HG02938 (cell line): ENCODE measurements around the gene CASKIN1.
"Not testable (repeated sequence)": the region's sequence is repeated elsewhere in the genome, so short reads cannot be mapped to it uniquely, and the experiment has no call there.

ENCODE experiments used
- ATAC-seq: cut with Tn5 transposase; IDR thresholded peaks from one replicate; pipeline ENCODE4 v1.9.1; 2021; ENCODE audit warnings: mild to moderate bottlenecking, moderate library complexity; ENCODE audit not compliant: unreplicated experiment

Gene CASKIN1, protein sequence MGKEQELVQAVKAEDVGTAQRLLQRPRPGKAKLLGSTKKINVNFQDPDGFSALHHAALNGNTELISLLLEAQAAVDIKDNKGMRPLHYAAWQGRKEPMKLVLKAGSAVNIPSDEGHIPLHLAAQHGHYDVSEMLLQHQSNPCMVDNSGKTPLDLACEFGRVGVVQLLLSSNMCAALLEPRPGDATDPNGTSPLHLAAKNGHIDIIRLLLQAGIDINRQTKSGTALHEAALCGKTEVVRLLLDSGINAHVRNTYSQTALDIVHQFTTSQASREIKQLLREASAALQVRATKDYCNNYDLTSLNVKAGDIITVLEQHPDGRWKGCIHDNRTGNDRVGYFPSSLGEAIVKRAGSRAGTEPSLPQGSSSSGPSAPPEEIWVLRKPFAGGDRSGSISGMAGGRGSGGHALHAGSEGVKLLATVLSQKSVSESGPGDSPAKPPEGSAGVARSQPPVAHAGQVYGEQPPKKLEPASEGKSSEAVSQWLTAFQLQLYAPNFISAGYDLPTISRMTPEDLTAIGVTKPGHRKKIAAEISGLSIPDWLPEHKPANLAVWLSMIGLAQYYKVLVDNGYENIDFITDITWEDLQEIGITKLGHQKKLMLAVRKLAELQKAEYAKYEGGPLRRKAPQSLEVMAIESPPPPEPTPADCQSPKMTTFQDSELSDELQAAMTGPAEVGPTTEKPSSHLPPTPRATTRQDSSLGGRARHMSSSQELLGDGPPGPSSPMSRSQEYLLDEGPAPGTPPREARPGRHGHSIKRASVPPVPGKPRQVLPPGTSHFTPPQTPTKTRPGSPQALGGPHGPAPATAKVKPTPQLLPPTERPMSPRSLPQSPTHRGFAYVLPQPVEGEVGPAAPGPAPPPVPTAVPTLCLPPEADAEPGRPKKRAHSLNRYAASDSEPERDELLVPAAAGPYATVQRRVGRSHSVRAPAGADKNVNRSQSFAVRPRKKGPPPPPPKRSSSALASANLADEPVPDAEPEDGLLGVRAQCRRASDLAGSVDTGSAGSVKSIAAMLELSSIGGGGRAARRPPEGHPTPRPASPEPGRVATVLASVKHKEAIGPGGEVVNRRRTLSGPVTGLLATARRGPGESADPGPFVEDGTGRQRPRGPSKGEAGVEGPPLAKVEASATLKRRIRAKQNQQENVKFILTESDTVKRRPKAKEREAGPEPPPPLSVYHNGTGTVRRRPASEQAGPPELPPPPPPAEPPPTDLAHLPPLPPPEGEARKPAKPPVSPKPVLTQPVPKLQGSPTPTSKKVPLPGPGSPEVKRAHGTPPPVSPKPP (N-terminal part only)

DNA sequence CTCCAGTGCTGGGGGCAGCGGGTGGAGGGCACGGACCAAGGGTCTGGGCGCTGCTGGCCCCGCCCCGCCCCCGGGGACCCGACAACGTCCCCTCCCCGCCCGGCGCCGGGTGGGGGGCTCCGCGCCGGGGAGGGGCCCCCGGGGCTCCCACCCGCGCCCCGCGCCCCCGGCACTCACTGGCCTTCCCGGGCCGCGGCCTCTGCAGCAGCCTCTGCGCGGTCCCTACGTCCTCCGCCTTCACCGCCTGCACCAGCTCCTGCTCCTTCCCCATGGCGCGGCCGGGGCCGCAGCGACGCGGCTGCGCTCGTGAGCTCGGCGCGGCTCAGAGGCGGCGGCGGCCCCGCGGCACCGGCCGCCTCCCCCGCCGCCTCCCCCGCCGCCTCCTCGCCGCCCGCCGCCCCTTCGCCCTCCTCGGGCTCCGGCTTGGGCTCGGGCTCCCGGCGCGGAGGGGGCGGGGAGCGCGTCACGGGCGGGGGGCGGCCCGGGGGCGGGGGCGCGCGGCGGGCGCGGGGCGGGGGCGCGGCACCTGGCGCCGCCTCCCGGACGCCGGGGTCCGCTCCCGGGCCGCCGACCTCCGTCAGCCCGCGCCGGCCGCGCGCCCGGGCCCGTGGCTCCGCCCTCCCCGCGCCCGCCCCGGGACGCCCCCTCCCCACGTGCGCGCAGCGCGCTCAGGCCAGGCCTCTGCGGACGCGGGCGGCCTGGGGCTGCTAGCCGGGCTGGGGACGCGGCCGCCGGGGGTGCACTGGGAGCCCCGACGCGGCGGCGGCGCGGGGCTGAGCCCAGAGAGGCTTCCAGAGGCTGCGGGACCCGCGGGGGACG lies at the start of gene CASKIN1:
TSS of gene CASKIN1 (minus strand) at position 444 of the 819 bp plus-strand sequence. CDS start at position 271, 173 bp downstream.
- no peak for ATAC-seq

DNA sequence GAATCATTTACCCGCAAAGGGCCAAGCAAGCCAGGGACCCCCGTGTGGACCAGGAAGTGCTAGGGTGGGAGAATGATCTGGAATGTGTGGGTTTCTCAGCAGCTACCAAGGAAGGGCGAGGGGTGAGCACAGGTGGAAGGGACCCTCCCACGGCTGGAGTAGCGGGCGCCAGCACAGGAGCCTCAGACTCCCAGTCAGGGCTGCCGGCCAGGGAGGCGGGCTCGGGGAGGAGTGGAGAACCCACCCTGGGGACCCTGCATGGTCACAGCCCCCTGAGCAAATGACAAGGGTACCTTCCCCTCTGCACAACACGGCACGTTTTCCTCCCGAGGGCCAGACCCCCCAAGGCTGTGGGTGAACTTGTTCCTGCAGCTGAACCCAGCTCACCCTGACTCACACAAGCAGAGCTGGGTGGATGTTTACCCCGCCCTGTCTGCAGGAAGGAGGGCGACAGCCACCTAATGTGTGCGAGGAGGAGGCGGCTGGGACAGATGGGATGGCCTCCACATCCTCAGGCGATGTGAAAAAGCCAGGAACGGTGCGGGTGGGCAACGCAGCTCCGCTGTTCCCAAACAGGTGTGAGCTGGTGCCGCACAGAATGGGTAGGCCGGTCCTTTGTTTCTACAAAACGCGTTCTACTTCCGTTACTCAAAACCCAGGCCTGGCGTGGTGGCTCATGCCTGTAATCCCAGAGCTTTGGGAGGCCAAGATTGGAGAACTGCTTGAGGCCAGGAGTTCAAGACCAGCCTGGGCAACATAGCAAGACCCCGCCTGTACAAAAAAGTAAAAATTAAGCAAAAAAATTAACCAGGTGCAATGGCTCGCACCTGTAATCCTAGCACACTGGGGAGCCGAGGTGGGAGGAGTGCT lies 48.8 kb upstream of the CASKIN1 start:
- no peak for ATAC-seq

DNA sequence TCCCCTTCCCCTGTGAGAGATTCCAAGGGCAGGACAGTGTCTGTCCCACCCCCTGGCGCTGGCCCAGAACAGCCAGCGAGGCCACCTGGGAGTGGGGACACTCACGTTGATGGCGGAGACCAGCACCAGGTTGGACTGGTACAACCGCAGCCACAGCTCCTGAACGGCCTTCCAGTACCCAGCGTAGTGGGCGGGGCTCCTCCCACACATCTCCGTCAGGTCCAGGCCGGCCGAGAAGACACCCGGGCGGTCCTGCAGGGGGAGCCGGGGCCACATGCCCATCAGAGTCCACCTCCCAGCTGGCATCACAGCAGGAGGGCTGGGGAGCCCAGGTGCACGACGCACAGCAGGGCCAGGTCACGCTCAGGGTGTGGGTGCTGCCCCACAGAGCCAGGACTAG lies 47.9 kb upstream of the CASKIN1 start:
- ATAC-seq: no peak

DNA sequence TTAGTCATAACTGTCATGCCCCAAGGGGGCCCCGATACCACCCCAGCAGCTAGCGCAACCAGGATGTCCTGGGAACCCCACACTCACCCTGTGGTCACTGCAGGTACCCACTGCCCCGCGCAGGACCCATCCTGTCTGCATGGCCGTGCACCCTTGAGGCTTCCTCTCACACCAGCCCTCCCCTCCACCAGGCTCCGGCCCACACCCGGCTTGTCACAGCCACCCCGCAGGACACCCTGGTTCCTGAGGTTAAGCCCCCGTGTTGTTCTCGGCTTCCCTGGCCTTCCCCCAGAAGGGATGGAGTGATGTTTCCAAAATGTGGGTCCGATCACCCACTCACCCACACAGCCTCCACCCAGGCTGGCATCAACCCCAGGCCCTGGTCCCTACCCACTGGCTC lies 47.4 kb upstream of the CASKIN1 start:
- ATAC-seq: no peak

DNA sequence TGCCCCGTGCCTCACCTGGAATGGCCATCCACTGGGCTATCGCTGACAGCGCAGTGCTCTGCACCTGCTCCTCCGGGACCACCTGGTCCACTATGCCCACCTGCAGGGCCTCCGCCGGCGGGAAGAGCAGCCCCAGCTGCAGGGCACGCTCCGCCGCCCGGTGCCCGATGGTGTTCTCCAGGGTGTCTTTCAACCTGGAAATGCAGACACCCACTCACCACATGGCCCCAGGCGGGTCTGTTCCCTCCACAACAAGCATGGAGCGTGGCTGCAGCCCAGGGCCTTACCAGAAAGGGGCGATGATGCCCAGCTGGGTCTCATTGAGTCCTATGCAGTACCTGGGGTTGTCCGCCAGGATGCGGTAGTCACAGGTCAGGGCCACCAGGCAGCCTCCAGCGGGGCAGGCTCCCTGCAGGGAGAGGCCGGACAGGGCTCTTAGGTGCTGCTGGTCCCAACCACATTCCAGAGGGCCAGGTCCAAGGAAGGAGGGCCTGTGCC lies 46.7 kb upstream of the CASKIN1 start:
- no peak for ATAC-seq

DNA sequence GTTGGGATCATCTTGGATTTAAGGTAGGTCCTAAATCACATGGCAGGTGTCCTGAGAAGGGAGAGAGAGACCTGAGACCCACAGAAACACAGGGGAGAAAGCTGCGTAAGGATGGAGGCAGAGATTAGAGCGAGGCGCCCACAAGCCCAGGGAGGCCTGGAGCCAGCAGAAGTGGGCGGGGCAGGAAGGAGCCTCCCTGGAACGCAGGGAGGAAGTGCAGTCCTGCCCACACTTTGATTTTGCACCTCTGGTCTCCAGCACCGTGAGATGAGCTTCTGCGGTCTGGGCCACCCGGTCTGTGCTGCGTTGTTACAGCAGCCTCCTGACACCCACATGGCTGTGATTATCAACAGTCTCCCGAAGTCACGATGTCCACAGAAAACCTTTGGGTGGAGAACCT lies 46.2 kb upstream of the CASKIN1 start:
- no peak for ATAC-seq

DNA sequence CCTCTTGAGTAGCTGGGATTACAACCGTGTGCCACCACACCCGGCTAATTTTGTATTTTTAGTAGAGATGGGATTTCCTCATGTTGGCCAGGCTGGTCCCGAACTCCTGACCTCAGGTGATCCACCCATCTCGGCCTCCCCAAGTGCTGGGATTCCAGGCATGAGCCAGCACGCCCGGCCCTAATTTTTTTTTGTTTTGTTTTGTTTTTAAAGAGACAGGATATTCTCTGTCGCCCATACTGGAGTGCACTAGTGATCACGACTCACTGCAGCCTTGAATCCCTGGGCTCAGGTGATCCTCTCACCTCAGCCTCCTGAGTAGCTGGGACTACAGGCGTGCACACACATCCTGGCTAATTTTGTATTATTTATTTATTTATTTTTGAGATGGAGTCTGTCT lies 43.9 kb upstream of the CASKIN1 start:
- ATAC-seq: not testable (repeated sequence)

DNA sequence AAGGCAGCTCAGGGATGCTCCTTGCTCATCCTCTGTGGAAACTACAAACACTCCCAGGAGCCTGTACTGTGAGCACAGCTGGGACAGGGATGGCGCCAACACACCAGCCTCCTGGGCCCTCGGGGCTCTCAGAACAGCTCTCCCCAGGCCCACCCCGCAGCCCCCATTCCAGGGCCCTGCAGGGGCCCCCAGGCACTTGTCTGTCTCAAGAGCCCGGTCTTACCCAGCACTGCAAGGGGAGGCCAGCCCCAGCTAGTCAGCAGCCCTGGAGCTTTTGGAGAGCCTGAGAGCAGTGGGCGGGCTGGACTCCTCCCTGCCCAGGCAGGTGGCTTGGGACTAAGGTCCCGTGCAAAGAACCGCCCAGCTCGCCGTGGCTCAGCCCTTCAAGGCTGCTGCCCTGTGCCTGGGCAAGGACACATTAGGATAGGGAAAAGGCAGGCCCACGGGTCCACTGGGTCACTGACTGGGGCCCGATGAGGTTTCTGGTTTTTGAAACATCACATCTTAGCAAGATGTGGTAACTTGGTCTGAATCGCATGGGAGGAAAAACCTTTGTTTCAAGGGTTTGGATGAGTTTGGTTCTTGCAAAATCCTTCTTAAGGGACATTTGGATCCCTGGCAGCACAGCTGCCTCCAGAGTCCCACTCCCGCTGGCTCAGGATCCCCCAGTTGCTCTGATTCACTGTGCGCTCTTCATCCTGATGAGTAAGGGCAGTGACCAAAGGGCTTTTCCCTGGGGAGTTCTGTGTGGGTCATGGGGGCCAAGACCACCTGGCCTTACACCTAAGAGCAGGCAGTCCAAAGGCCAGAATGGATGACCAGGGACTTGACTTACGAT lies 42.7 kb upstream of the CASKIN1 start:
- no peak for ATAC-seq

DNA sequence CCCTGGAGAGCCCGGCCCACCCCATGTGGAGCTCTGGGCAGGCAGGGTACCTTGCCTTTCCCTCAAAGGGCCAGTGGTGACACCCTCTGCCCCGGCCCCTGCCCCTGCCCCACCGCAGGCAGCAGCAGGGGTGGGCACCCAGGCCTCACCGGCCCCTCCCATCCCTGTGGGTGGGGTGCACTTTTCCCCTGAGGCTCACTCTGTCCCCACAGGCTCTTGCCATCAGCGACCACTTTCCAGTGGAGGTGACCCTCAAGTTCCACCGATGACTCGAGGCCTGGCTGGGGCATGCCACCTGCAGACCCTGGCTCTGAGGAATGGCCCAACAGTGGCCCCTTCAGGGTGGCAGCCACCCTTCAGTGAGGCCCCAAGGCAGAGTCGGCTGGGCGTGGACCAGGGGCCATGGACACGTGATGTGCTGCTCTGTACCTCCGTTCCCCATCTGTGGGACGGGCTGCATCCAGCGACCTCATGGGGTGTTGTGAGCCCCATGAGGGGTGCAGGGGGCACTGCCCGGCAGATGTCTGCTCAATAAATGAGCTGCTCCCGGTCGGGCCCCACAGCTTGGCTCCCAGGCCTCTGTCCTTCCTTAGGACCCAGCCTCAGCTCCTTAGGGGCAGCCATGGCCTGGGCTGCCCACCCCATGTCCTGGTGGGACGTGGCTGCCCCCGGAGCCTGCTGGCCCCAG lies 41.9 kb upstream of the CASKIN1 start:
- no peak for ATAC-seq

DNA sequence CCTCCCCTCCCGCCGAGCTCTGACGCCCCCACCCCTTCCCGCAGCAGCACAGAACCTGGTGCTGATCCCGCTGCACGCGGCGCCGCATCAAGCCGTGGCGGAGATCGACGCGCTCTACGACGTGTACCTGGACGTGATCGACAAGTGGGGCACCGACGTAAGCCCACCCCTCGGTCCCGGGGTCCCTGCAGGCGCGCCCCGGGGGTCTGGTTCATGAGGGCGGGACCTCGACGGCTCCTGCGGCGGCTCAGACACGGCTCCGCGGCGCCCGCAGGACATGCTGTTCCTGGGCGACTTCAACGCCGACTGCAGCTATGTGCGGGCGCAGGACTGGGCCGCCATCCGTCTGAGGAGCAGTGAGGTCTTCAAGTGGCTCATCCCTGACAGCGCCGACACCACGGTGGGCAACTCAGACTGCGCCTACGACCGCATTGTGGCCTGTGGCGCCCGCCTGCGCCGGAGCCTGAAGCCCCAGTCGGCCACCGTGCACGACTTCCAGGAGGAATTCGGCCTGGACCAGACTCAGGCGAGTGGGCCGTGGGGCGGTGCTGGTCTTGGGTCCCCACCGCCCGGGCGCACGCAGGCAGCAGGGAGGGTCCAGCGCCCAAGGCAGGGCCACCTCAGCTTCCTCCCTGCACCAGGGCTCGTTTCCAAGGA lies 41.2 kb upstream of the CASKIN1 start:
- no peak for ATAC-seq

DNA sequence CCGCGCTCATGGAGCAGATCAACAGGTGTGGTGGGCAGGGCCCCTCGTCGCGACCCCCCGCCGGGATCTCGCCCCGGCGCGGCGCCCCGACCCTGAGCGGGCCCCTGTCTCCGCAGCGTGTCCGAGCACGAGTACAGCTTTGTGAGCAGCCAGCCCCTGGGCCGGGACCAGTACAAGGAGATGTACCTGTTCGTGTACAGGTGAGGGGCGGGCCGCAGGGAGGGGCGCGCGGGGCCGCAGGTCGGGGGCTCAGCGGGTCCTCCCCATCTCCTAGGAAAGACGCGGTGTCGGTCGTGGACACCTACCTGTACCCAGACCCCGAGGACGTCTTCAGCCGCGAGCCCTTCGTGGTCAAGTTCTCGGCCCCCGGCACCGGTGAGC lies 40.7 kb upstream of the CASKIN1 start:
- ATAC-seq: no peak

DNA sequence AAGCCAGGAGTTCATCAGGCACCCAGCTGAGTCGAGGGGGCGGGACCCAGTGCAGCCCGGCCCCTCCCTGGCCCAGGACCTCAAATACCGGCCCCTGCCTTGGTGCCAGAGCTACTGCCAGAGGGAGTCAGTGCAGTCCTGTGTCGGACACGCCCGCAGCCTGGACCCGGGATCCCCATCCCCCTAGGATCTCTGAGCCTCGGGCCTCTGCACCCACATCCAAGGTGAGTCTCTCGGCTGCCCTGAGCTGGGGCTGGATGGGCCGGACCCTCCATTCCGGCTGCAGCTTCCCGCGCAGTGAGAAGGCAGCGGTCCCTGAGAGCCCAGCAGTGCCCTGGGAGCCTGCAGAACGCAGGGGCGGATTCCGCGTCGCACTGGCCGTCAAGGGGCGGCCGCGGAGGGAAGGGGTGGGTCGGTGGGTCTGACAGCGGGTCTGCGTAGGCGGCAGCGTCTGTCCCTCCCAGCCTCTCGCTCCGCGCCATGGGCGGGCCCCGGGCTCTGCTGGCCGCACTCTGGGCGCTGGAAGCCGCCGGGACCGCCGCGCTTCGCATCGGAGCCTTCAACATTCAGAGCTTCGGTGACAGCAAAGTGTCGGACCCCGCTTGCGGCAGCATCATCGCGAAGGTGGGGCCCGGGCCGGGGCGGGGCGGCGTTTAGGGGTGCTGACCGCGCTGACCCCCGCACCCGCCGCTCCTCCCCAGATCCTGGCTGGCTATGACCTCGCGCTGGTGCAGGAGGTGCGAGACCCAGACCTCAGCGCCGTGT lies 40.1 kb upstream of the CASKIN1 start, which contains the start of gene DNASE1L2:
TSS of gene DNASE1L2 (plus strand) at position 108 of the 765 bp plus-strand sequence. CDS start at position 481, 373 bp downstream.
- no peak for ATAC-seq

DNA sequence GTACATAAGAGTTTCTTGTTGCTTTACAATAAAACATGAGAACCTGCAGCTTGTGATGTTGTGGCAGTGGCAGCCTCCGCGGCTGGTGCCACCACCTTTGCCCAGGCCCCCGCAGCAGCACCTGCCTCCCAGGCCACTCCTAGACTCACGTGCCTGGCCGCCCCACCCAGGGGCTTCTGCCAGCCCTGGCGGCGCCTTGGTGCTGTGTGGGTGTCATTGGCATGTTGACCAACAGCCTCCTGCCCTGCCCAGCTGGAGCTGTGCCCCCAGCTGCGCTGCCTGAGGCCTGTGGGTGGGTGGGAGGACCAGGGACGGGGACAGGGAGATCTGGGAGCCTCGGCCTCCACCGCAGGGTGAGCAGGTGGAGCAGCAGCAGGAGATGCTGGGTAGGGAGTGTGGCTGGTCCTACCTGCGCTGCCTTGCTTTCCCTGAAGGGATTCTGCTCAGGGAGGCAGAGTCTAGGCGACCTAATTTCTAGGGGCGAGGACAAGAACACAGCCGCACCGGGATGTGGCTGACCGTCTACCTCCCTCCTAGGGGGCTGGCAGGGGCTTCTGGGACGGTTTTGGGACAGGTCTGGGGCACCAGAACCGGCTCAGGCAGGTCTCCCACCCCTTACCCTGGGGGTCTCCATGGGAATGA lies 39.4 kb upstream of the CASKIN1 start:
- no peak for ATAC-seq

DNA sequence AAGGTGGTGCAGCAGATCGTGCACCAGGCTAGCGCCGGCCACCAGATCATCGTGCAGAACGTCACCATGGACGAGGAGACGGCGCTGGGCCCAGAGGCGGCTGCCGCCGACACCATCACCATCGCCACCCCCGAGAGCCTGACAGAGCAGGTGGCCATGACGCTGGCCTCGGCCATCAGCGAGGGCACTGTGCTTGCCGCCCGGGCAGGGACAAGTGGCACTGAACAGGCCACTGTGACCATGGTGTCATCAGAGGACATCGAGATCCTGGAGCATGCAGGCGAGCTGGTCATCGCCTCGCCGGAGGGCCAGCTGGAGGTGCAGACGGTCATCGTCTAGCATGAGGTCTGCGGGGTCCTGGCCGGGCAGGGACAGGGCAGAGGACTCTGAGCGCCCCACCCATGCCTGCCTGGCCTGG lies 38.8 kb upstream of the CASKIN1 start:
- no peak for ATAC-seq

DNA sequence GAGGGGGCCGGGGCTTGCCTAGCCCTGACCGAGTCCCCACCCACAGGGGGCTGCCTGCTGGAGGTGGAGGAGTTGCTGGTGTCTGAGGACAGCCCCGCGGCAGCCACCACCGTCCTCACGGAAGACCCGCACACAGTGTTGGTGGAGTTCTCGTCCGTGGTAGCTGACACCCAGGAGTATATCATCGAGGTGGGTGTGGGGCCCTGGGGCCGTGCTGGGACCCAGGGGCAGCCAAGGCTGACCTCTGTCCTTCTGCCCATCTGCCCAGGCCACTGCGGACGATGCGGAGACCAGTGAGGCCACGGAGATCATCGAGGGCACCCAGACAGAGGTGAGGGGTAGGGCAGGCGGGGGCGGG lies 38.4 kb upstream of the CASKIN1 start:
- no peak for ATAC-seq
